ENCODE measurements around the gene LRIG1. TPM values are rescaled to one million over a fixed set of nuclear protein-coding genes. Genes with fewer than 3 reads are reported as not detected.

LRIG1 gene
- total RNA-seq, 1 experiment from 2014 or later = 2.2 TPM

GRCh38 chr3:66498687-66499621 is 1.9 kb downstream of the LRIG1 start:
- Histone ChIP-seq H4K20me1 (ENCODE audit: low read length) (no peaks in the 10 kb centered on the region), H3K36me3 (ENCODE audit: low read depth, low read length) (no peaks in the 10 kb centered on the region), H3K4me2 (ENCODE audit: low read length) (peak overlapping the region; percentile 10; the same call in 1 of the 2 replicates), H3K79me2 (ENCODE audit: low read length) (no peaks in the 10 kb centered on the region), H3K4me1 (ENCODE audit: insufficient read depth, low read length) (no peaks in the 10 kb centered on the region), H3K9me3 (ENCODE audit: low read length) (no peaks in the 10 kb centered on the region), H2AFZ (ENCODE audit: low read length) (no peak overlapping the region), H3K9ac (ENCODE audit: low read length) (no peak overlapping the region), H3K27me3 (ENCODE audit: low read length) (no peaks in the 10 kb centered on the region), H3F3A (ENCODE audit: low read length, unreplicated experiment) (no peaks in the 10 kb centered on the region), H3K4me3 (ENCODE audit: low read length) (no peak overlapping the region), H3K9me2 (replicated peaks; ENCODE audit: low read length) (no peaks in the 10 kb centered on the region), H3K27ac (ENCODE audit: low read length) (no peak overlapping the region)
- TF ChIP-seq, protein P1, sequence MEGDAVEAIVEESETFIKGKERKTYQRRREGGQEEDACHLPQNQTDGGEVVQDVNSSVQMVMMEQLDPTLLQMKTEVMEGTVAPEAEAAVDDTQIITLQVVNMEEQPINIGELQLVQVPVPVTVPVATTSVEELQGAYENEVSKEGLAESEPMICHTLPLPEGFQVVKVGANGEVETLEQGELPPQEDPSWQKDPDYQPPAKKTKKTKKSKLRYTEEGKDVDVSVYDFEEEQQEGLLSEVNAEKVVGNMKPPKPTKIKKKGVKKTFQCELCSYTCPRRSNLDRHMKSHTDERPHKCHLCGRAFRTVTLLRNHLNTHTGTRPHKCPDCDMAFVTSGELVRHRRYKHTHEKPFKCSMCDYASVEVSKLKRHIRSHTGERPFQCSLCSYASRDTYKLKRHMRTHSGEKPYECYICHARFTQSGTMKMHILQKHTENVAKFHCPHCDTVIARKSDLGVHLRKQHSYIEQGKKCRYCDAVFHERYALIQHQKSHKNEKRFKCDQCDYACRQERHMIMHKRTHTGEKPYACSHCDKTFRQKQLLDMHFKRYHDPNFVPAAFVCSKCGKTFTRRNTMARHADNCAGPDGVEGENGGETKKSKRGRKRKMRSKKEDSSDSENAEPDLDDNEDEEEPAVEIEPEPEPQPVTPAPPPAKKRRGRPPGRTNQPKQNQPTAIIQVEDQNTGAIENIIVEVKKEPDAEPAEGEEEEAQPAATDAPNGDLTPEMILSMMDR (conservative IDR thresholded peaks at IDR 0.05; ENCODE audit: low read depth, low read length) = no peak
- TF ChIP-seq EZH2phosphoT487 (IDR thresholded peaks at IDR 0.05; ENCODE audit: borderline replicate concordance, low read length) (no peak), EZH2 (IDR thresholded peaks at IDR 0.05; ENCODE audit: low read length, unreplicated experiment) (no peak)
- intact Hi-C loops (cut with micrococcal nuclease) = no loop called here
- POLR2A ChIA-PET (ENCODE audit: unreplicated experiment) = no interaction called here
- CTCF ChIA-PET = no interaction called here
- no peak for DNase-seq
- no peak for ATAC-seq
- no TSS peak for BruUV-seq (replicated peaks)

DNA sequence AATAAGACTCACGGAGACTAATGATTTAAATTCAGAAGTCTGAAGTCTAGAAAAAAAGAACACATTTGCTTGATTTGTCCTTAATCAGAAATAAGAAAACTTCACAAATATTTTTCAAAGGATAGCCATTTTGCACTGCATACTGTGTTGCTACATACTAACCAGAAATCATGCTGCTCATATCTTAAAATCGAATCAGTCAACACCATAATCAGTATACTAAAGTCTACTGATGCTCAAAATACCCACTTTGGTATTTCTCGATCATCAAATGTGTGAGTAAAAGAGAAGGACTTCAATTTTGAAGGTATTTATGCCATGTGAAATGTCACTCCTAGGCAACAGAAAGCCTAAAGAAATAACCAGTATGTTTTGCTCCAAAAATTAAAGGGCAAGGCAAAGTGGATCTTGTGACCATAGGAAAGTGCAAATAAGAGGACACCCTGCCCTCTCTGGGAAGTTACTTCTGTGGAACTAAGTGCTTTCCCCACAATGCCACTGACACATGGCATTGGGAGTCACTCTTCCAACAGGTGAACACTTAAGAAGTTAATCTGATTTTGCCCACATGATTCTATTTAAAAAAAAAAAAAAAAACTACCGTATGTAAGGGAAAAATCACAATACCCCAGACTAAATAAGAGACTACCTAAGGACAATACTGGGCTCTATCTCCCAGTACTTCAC is 2.7 kb downstream of the LRIG1 start:
- no peaks in the 10 kb centered on the region for H3F3A ChIP-seq (ENCODE audit: low read length, unreplicated experiment)
- ATAC-seq = no peak
- BruUV-seq (replicated peaks) = no TSS peak

More for the DNA sequence above, 2.7 kb downstream of the LRIG1 start:
- H3K9me2 ChIP-seq (replicated peaks; ENCODE audit: low read length) = no peaks in the 10 kb centered on the region
- H2AFZ ChIP-seq (ENCODE audit: low read length) = no peak overlapping the region
- no peaks in the 10 kb centered on the region for H3K9me3 ChIP-seq (ENCODE audit: low read length)
- H3K79me2 ChIP-seq (ENCODE audit: low read length) = no peaks in the 10 kb centered on the region
- H3K4me2 ChIP-seq (ENCODE audit: low read length) = no peak overlapping the region
- no peaks in the 10 kb centered on the region for H4K20me1 ChIP-seq (ENCODE audit: low read length)
- TF ChIP-seq EZH2 (IDR thresholded peaks at IDR 0.05; ENCODE audit: low read length, unreplicated experiment) (no peak), EZH2phosphoT487 (IDR thresholded peaks at IDR 0.05; ENCODE audit: borderline replicate concordance, low read length) (no peak)
- TF ChIP-seq, protein P1 (conservative IDR thresholded peaks at IDR 0.05; ENCODE audit: low read depth, low read length) = no peak
- no peaks in the 10 kb centered on the region for H3K27me3 ChIP-seq (ENCODE audit: low read length)
- no peak overlapping the region for H3K4me3 ChIP-seq (ENCODE audit: low read length)
- ChIA-PET CTCF (no interaction called here), POLR2A (ENCODE audit: unreplicated experiment) (no interaction called here)
- intact Hi-C loops (cut with micrococcal nuclease) = no loop called here
- H3K9ac ChIP-seq (ENCODE audit: low read length) = no peak overlapping the region
- no peak overlapping the region for H3K27ac ChIP-seq (ENCODE audit: low read length)
- H3K36me3 ChIP-seq (ENCODE audit: low read depth, low read length) = no peaks in the 10 kb centered on the region
- DNase-seq = no peak
- no peaks in the 10 kb centered on the region for H3K4me1 ChIP-seq (ENCODE audit: insufficient read depth, low read length)

Data from PC-3 (cell line).